ENCODE data around the gene MYOZ3. TPM values are rescaled to one million over a fixed set of nuclear protein-coding genes. Genes with fewer than 3 reads are reported as not detected.

Gene MYOZ3
- total and polyA plus RNA-seq, 12 donors, result 0.91 to 12.2 (median 5.6) TPM

DNA sequence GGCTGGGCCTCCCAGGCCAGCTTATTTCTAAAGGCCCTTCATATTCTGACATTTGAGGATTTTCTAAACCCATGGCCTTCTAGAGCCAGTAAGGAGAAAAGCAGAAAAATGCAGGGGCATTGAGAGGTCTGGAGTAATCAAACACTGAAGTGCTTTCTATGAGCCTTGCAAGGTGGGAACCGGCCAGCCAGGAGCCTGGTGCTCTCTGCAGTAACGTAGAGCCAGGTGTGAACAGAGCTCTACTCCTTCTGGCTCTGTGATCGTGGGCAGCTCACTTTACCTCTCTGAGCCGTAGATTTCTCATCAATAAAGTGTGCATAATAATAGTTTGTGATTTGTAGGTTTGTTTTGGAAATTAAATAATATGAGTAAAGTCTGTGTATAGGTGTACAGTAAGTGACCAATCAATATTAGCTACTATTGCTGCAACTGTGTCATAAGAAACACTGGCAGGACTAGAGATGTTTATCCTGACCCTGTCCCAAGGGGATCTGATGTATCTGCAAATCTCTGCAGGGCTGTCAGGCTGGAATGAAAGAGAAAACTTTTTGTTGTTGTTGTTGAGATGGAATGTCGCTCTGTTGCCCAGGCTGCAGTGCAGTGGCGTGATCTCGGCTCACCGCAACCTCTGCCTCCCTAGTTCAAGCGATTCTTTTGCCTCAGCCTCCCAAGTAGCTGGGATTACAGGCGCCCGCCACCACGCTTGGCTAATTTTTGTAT lies 17.9 kb upstream of the MYOZ3 start:
- whole genome bisulfite sequencing, 2 donors, result 74 to 78% methylated on average over 12 of the region's 12 CpGs
- no peaks in the 10 kb centered on the region for H3K9me3 ChIP-seq
- intact Hi-C loops (cut with DNase I), result loop anchor here in 4 of 10 donors (5.0 kb wide), 2 partner anchors 46 to 51 kb away; no protein-coding TSS in a partner anchor
- H3K4me3 ChIP-seq, result peak overlapping the region in 9 of 10 donors; percentile 23 to 63 (median 53)
- peak overlapping the region; percentile 91 to 100 (median 96) for H3K27ac ChIP-seq
- TF ChIP-seq, protein P1, sequence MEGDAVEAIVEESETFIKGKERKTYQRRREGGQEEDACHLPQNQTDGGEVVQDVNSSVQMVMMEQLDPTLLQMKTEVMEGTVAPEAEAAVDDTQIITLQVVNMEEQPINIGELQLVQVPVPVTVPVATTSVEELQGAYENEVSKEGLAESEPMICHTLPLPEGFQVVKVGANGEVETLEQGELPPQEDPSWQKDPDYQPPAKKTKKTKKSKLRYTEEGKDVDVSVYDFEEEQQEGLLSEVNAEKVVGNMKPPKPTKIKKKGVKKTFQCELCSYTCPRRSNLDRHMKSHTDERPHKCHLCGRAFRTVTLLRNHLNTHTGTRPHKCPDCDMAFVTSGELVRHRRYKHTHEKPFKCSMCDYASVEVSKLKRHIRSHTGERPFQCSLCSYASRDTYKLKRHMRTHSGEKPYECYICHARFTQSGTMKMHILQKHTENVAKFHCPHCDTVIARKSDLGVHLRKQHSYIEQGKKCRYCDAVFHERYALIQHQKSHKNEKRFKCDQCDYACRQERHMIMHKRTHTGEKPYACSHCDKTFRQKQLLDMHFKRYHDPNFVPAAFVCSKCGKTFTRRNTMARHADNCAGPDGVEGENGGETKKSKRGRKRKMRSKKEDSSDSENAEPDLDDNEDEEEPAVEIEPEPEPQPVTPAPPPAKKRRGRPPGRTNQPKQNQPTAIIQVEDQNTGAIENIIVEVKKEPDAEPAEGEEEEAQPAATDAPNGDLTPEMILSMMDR (IDR thresholded peaks at IDR 0.05), result no peak
- no peaks in the 10 kb centered on the region for H3K27me3 ChIP-seq
- ATAC-seq (no peak), DNase-seq (no peak)
- peaks cover 46 to 100% (median 97%) of the 10 kb centered on the region in 9 donors for H3K4me1 ChIP-seq
- peaks cover 0 to 30% (median 2%) of the 10 kb centered on the region in 9 donors for H3K36me3 ChIP-seq

DNA sequence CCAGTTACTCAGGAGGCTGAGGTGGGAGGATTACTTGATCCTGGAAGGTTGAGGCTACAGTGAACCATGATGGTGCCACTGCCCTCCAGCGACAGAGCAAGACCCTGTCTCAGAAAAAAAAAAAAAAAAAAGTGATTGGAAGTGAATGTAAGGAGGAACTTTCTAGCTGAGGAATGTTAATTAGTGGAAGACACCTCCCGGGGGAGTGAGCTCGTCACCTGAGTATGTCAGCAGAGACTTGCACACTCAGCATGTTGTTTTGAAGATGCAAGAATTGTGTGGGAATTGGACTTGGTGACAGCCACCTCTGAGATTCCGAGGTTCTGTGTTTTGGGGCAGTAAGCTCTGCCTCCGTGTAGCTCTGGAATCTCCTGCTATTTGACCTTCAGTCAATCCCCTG lies 17.0 kb upstream of the MYOZ3 start:
- Histone ChIP-seq H3K27ac (peak overlapping the region; percentile 67 to 100 (median 96)), H3K4me1 (peaks cover 53 to 100% (median 98%) of the 10 kb centered on the region in 9 donors), H3K36me3 (peaks cover 0 to 39% (median 11%) of the 10 kb centered on the region in 9 donors), H3K9me3 (no peaks in the 10 kb centered on the region), H3K4me3 (peak overlapping the region in 6 of 10 donors; percentile 22 to 63 (median 55)), H3K27me3 (no peaks in the 10 kb centered on the region)
- ATAC-seq, result no peak
- 48 to 57% methylated on average over 5 of the region's 5 CpGs for WGBS, 2 donors
- intact Hi-C loops (cut with DNase I), result loop anchor here in 4 of 10 donors (5.0 kb wide), 2 partner anchors 47 to 52 kb away; no protein-coding TSS in a partner anchor
- no peak for DNase-seq
- TF ChIP-seq, protein P1 (IDR thresholded peaks at IDR 0.05), result peak in 1 of 9 donors; percentile 11

DNA sequence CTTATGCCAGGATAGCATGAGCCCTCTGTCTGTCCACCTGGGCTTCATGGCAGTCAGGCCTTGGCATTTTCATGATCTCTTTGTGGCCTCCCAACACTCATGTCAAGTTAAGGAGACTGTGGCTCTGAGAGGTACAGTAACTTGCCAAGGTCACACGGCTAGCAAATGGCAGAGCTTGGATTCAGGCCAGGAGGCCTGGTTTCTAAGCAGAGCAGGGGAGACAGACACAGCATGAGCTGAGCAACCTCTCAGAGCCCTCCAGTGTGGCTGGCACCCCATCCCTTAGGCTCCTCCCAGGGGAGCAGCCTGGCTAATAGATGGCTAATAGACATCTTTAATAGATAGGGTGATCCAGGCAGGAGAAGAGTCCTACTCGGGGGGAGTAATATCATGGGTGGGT lies 16.5 kb upstream of the MYOZ3 start:
- intact Hi-C loops (cut with DNase I), result loop anchor here in 4 of 10 donors (5.0 kb wide), 2 partner anchors 47 to 52 kb away; no protein-coding TSS in a partner anchor
- Histone ChIP-seq H3K27ac (peak overlapping the region; percentile 67 to 100 (median 96)), H3K36me3 (peaks cover 0 to 43% (median 16%) of the 10 kb centered on the region in 9 donors), H3K4me3 (peak overlapping the region in 5 of 10 donors; percentile 4 to 63 (median 22)), H3K9me3 (no peaks in the 10 kb centered on the region), H3K4me1 (peaks cover 56 to 100% (median 97%) of the 10 kb centered on the region in 9 donors), H3K27me3 (no peaks in the 10 kb centered on the region)
- ATAC-seq (peak in 5 of 8 donors; percentile 4 to 35 (median 9)), DNase-seq (peak in 1 of 2 donors; percentile 79)
- TF ChIP-seq, protein P1 (IDR thresholded peaks at IDR 0.05), result no peak
- WGBS, 2 donors, result 29 to 33% methylated on average over 2 of the region's 2 CpGs

DNA sequence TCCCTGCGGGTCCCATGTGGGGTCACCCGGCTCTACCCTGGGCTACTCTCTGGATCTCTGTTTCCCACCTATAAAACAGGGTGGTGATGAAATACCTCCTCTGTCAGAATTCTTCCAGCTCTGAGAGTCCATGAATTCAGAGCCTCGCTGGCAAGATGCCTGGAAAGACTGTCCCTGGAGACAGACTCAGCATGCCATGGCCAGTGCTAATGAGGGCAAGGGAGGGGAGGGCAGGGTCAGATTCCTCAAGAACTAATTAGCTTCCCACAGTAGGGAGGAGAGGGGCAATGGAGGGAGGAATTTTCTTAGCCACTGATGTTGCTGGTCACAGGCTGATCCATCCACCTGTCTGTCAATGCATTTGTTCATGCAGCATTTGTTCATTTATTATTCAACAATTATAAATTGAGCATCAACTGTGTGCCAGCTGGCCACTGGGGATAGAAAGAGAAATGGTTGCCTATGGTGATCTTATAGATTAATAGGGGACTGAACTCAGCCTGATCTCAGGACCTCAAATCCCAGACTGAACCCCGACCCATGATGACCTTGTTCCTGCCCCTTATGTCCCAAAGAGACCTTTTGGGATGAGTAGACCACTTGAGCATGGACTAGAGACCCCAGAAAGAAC lies 15.9 kb upstream of the MYOZ3 start:
- peak in 1 of 8 donors; percentile 0 for ATAC-seq
- TF ChIP-seq, protein P1 (IDR thresholded peaks at IDR 0.05), result no peak
- DNase-seq, result peak; percentile 80 to 81
- H3K27ac ChIP-seq, result peak overlapping the region; percentile 67 to 100 (median 96)
- H3K27me3 ChIP-seq, result no peaks in the 10 kb centered on the region
- peaks cover 0 to 50% (median 21%) of the 10 kb centered on the region in 9 donors for H3K36me3 ChIP-seq
- H3K4me1 ChIP-seq, result peaks cover 56 to 100% (median 97%) of the 10 kb centered on the region in 9 donors
- no peaks in the 10 kb centered on the region for H3K9me3 ChIP-seq
- peak overlapping the region in 6 of 10 donors; percentile 4 to 22 (median 13) for H3K4me3 ChIP-seq
- 39 to 42% methylated on average over 4 of the region's 4 CpGs for WGBS, 2 donors
- intact Hi-C loops (cut with DNase I), result no loop called here
